Choroid plexus epithelial cell (primary cell): ENCODE data around the gene PAIP2.
A peak's percentile ranks its signal among the peaks of the same experiment; 100 is the strongest.
"Not testable (repeated sequence)": the region's sequence is repeated elsewhere in the genome, so short reads cannot be mapped to it uniquely, and the experiment has no call there.

ENCODE experiments used
- DNase-seq: peaks from one replicate; pipeline ENCODE4 v3.0.0-alpha.2; 2010; ENCODE audit warnings: low read depth
- H3K4me3 ChIP-seq: 2 replicates; pipeline ENCODE4 v1.5.1; 2011; ENCODE audit warnings: low read depth, mild to moderate bottlenecking, control low read depth, low read length, moderate library complexity
- TF ChIP-seq, protein P1 (sequence below): conservative IDR thresholded peaks from 2 replicates; pipeline ENCODE4 v1.5.1; 2011; ENCODE audit warnings: low read depth, mild to moderate bottlenecking, control low read depth, inconsistent platforms, low read length, moderate library complexity

The PAIP2 gene

DNA sequence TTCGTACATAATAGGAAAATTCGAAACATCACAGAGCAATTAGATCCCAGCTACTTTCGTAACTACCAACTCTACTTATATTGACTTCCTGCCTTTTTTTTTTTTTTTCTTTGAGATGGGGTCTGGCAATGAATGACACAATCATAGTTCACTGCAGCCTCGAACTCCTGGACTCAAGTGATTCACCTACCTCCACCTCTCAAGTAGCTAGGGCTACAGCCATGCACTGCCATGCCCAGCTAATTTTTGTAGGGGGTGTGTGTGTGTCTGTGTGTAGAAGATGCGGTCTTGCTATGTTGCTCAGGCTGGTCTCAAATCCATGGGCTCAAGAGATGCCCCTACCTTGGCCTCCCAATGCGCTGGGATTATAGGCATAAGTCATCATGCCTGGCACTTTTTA, 5.8 kb upstream of the PAIP2 start:
- TF ChIP-seq, protein P1, sequence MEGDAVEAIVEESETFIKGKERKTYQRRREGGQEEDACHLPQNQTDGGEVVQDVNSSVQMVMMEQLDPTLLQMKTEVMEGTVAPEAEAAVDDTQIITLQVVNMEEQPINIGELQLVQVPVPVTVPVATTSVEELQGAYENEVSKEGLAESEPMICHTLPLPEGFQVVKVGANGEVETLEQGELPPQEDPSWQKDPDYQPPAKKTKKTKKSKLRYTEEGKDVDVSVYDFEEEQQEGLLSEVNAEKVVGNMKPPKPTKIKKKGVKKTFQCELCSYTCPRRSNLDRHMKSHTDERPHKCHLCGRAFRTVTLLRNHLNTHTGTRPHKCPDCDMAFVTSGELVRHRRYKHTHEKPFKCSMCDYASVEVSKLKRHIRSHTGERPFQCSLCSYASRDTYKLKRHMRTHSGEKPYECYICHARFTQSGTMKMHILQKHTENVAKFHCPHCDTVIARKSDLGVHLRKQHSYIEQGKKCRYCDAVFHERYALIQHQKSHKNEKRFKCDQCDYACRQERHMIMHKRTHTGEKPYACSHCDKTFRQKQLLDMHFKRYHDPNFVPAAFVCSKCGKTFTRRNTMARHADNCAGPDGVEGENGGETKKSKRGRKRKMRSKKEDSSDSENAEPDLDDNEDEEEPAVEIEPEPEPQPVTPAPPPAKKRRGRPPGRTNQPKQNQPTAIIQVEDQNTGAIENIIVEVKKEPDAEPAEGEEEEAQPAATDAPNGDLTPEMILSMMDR = no peak
- no peak for DNase-seq
- no peak overlapping the region for H3K4me3 ChIP-seq

DNA sequence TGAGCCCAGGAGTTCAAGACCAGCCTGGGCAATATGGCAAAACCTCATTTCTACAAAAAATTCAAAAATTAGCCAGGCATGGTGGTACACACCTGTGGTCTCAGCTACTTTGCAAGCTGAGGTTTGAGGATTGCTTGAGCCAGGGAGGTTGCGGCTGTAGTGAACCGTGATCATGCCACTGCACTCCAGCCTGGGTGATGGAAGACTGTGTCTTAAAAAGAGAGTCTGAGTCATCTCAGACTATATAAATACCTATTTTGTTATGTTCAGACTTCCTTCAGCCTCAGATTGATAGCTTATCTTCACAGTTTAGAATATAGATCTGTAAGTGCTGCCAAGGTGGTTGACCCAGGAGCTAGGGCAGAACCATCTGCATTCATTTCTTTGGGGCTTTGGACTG, 1.6 kb upstream of the PAIP2 start:
- no peak overlapping the region for H3K4me3 ChIP-seq
- TF ChIP-seq, protein P1 = no peak
- DNase-seq = no peak

DNA sequence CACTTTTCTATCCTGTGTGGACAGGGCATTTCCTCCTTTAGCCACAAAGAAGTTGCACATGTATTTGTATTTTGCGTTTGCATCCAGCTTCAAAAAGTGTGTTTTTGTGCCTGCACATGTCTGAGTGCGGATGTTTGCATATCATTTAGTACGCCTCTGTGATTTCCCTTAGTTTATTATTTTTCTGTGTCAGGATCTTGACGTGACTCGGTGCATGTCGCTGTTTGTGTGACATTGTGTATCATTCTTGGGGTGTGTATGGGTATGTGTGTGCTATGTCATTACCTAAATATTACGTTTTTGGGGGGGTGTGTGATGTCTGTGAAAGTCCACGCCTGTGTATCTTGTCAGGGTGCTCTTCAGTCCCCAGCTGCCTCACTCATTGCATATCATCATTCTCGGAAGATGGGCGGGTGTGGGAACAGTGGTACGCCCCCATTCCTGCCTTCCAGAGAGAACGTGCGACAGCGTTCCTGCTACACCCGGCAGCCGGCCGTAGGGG, 416 bp upstream of the PAIP2 start:
- H3K4me3 ChIP-seq = peak overlapping the region; percentile 100
- no peak for DNase-seq
- TF ChIP-seq, protein P1 = no peak

DNA sequence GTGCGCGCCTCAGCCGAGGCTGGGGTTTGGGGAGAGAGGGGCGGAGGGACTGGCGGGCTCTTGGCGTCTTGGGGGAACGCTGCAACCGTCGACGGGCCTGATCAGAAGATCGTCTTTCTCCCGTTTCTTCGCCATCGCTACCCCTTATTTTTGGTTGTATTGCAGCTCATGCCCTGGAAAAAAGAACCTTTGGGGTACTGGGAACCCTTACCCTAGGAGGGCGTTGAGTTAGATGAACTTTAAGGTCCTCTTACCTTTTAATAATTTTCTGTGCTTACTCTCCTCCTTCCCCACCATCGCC, 719 bp downstream of the PAIP2 start:
- H3K4me3 ChIP-seq = peak overlapping the region; percentile 100
- DNase-seq = no peak
- TF ChIP-seq, protein P1 = no peak

DNA sequence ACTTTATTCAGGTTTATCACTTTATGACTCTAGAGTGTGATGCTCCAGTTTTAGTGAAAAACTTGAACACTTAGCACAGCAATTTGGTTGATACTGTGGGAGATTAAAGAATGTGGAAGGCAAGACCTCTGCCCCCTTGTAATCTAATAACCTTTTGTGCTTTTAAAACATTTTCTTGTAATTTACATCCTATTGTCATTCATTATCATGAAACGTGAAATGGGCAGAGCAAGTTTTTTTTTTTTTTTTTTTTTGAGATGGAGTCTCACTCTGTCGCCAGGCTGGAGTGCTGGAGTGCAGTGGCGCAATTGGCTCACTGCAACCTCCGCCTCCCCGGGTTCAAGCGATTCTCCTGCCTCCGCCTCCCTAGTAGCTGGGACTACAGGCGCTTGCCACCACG, 1.8 kb downstream of the PAIP2 start:
- no peak for DNase-seq
- TF ChIP-seq, protein P1 = no peak
- H3K4me3 ChIP-seq = peak overlapping the region; percentile 100

DNA sequence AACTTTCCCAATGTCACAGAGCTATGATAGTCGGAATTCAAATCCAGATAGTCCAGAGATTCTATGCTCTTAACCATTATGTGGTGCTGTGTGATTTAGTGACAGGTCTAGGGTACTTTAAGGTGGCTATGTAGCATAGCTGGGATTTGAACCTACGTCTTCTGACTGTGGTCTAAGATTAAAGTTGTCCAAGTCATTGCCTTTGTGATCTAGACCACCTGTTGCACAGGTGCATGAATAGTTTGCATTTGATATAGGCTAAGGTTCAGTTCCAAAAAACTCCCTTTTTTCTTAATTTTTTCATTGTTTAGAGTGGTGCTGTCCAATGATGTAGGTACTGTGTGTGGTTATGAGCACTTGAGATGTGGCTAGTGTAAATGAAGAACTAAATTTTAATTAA, 2.5 kb downstream of the PAIP2 start:
- TF ChIP-seq, protein P1 = no peak
- no peak overlapping the region for H3K4me3 ChIP-seq
- no peak for DNase-seq

DNA sequence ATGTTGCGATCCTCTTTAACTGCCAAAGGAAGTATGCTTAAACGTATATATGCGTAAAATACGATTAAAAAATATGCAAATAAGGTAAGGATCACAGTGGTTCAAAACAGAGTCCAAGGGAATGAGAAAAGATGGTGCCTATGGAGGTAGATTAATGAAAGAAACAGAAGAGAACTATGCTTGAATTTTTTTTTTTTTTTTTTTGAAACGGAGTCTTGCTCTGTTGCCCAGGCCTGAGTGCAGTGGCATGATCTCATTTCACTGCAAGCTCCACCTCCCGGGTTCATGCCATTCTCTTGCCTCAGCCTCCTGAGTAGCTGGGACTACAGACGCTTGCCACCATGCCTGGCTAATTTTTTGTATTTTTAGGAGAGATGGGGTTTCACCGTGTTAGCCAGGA, 3.8 kb downstream of the PAIP2 start:
- DNase-seq, H3K4me3 ChIP-seq: not testable (repeated sequence)

DNA sequence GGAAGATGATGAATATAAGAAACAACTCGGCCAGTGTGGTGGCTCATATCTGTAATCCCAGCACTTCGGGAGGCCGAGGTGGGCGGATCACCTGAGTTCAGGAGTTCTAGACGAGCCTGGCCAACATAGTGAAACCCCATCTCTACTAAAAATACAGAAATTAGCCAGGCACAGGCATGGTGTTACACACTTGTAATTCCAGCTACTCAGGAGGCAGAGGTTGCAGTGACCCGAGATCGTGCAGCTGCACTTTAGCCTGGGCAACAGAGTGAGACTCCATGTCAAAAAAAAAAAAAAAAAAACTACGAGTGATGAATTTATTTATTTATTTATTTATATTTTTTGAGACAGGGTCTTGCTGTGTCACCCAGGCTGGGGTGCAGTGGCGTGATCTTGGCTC, 6.2 kb downstream of the PAIP2 start:
- not testable (repeated sequence) for DNase-seq, H3K4me3 ChIP-seq
